GM19397 (cell line): ENCODE results near the gene EVI2A.
"Not testable (repeated sequence)": the region's sequence is repeated elsewhere in the genome, so short reads cannot be mapped to it uniquely, and the experiment has no call there.

ENCODE experiments used
- ATAC-seq: cut with Tn5 transposase; IDR thresholded peaks from one replicate; pipeline ENCODE4 v1.9.1; 2021; ENCODE audit warnings: mild to moderate bottlenecking, moderate library complexity; ENCODE audit not compliant: unreplicated experiment

The EVI2A gene

GRCh38 chr17:31321481-31321880 lies at the start of gene EVI2A:
Gene EVI2A (minus strand): TSS chr17:31321622. CDS start chr17:31319013, 2,609 bp downstream.
- no peak for ATAC-seq

- ATAC-seq: no peak
Observed at GRCh38 chr17:31369266-31369665, 47.8 kb upstream of the EVI2A start.

GRCh38 chr17:31366088-31366487 lies 44.7 kb upstream of the EVI2A start:
- ATAC-seq: no peak

DNA sequence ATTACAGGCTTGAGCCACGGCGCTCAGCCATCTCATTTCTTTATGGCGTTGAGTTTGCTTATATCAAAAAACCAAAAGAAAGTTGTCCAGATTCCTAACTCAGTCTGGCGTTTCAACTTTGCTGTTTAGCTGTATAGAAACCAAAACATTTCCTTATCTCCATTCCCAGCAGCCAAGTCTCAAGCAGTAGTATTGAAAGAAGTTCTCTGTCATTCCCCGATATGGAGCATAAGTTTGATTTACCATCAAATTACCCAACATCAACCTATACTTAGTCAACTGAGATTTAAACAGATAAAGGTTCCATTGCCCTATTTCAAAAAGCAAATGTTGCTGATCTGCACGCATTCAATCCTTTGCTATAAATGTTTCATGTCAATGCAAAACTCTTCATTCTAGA lies 42.6 kb upstream of the EVI2A start:
- no peak for ATAC-seq

- no peak for ATAC-seq
Observed at GRCh38 chr17:31357839-31358394, 36.5 kb upstream of the EVI2A start.

- no peak for ATAC-seq
Observed at GRCh38 chr17:31357091-31357490, 35.7 kb upstream of the EVI2A start.

GRCh38 chr17:31355935-31356334 lies 34.5 kb upstream of the EVI2A start:
- no peak for ATAC-seq

GRCh38 chr17:31349454-31349853 lies 28.0 kb upstream of the EVI2A start:
- no peak for ATAC-seq

DNA sequence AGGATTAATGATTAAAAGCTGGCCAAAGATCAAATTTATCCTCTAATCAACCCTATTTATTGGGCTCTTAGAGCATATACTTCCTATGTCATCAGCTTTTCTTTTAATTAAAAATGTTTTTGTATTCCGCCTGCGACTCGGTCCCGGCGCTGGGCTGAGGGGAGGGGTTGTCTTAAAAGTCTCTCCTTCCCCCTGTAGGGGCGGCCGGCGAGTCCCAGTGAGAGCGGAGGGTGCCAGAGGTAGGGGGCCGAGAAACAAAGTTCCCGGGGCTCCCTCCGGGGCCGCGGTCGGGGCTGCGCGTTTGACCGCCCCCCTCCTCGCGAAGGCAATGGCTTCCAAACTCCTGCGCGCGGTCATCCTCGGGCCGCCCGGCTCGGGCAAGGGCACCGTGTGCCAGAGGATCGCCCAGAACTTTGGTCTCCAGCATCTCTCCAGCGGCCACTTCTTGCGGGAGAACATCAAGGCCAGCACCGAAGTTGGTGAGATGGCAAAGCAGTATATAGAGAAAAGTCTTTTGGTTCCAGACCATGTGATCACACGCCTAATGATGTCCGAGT lies 23.8 kb upstream of the EVI2A start:
- ATAC-seq: not testable (repeated sequence)

DNA sequence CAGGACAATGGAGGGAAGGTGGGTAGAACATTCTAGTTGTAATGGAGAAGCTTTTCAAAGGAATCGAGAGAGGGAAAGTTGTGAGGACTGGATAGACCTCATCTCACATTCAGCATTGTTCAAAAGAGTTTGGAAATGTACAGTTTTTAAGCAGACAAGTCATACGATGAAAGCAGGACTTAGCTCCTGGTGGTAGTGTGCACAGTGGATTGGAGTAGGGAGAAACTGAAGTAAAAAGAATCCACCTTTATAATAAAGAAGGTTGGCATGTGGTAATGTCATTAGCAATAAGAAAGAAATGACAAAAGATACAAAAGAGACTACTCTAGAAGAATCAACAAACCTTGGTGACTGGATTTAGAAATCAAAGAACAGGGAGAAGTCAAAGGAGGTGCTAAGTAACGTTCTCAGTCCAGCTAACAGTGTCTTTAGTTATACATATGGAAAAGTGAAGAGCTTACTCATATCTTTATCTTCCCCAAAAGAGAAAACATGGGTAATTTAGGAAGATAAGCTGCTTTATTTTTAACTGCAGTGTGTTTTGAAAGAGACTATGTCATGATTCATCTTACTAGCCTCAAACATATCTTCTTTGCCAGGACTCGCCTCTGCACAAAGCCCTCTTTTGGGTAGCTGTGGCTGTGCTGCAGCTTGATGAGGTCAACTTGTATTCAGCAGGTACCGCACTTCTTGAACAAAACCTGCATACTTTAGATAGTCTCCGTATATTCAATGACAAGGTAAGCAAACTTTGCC lies 18.7 kb upstream of the EVI2A start:
- no peak for ATAC-seq

- no peak for ATAC-seq
Observed at GRCh38 chr17:31329221-31329620, 7.8 kb upstream of the EVI2A start.

DNA sequence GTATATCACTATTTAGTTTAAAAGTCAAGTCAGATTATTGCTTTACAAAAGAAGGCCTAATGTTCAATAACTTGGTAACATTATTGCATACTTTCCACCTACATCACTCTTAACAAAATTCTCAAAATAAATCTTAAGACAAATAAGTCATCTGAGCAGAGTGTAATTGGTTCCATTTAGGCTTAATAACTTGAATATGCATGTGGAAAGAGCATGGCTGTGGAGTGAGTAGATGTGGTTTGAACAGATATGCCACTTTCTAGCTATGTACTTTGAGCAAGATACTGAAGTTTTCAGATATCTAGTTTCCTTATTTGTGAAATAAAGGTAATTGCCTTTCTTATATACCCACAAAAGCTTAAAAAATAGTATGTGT lies 6.7 kb upstream of the EVI2A start:
- no peak for ATAC-seq

DNA sequence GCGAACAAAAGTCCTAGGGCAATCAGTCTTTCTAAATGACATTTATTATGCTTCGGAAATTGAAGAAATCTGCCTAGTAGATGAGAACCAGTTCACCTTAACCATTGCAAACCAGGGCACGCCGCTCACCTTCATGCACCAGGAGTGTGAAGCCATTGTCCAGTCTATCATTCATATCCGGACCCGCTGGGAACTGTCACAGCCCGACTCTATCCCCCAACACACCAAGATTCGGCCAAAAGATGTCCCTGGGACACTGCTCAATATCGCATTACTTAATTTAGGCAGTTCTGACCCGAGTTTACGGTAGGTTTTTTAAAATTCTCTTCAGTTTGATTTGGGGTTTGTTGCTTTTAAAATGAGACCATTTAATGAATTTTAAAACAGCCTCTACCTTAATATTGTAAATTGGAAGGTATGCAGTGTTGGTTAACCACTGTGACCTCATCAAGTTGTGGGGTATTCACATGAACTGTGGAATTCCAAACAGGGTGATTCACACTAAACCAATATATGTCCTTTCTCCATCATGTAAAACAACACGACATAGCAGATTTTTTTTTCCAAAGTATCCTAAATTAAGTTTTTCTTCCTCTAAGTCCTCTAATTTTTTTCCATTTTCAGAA lies 6.2 kb upstream of the EVI2A start:
- ATAC-seq: no peak

GRCh38 chr17:31323551-31323950 lies 2.1 kb upstream of the EVI2A start:
- ATAC-seq: no peak

DNA sequence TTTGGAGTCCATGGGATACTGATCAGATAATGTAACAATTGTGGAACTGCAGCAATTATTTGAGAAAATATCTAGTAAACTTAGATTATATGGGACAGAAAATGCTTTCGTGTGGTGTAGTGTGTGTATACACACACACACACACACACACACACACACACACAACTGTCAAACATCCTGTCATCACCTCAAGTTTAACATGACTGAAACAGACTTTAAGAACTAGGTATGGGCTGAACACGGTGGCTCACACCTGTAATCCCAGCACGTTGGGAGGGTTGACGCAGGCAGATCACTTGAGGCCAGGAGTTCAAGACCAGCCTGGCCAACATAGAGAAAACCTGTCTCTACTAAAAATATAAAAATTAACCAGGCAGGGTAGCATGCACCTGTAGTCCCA lies 544 bp upstream of the EVI2A start:
- ATAC-seq: no peak

GRCh38 chr17:31320791-31321190 lies 631 bp downstream of the EVI2A start:
- ATAC-seq: no peak

GRCh38 chr17:31320241-31320640 lies 1.2 kb downstream of the EVI2A start:
- ATAC-seq: no peak

DNA sequence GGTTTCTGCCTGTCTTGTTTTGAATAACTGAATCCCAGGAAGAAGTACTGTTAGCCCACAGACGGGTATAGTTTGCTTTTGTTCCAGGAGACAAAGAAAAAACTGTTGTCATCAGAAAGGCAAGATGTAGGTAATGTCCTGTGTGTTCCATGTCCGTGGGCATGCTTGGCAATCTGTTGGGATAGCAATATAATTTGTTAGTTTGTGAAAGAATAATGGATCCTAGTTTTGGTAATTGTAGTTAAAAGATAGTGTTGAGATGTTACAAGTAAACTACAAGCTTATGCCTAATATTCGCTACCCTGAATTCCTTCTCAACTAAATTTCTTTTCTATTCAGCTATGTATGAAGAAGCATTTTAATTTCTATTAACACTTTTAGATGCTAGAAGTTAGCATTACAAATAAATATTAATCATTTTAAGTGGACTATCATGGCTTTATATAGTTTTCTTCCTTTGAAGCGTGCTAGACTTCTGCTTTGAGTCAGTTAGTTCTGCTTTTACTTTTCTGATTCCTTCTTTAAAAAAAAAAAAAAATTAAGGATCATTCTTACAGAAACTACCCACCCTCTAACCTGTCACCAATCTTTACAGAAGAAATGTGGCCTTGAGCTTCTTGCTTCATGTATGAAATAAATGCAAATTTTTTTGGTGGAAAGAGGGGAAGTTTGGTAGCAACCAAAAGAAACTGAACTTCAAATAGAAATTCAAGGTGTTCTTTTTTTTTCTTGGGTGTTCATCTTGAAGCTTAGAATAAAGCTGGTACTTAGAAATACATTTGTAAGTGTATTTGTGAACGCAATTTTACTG lies 2.4 kb downstream of the EVI2A start:
- no peak for ATAC-seq

GRCh38 chr17:31318298-31318801 lies 3.1 kb downstream of the EVI2A start:
- peak; percentile 41 for ATAC-seq

- ATAC-seq: no peak
Observed at GRCh38 chr17:31314782-31315100, 6.7 kb downstream of the EVI2A start.
